Endothelial cell of umbilical vein (primary cell): ENCODE measurements around the gene OPRL1. TPM values are rescaled to one million over a fixed set of nuclear protein-coding genes. Genes with fewer than 3 reads are reported as not detected.
"Not testable (repeated sequence)": the region's sequence is repeated elsewhere in the genome, so short reads cannot be mapped to it uniquely, and the experiment has no call there.

ENCODE experiments used
- BruUV-seq: library from RNA; stranded (reverse); fragments of 400-500 nt; replicated peaks from 2 replicates; lab custom pipeline; 2021; lab: Mats Ljungman, UMichigan
- CTCF ChIA-PET: fragments of 300-600, 350-600 bp; sonication (Branson Sonifier 250); formaldehyde crosslinking; loops from one replicate; lab custom pipeline; 2021; ENCODE audit warnings: antibody characterized with exemption, inconsistent platforms; lab: Charles Lee
- POLR2A ChIA-PET: fragments of 300-600, 350-600 bp; sonication (Branson Sonifier 250); formaldehyde crosslinking; loops from one replicate; lab custom pipeline; 2021; ENCODE audit warnings: antibody characterized with exemption, inconsistent platforms; lab: Charles Lee
- DNase-seq: peaks from one replicate; pipeline ENCODE4 v3.0.0-alpha.2; 2011; ENCODE audit warnings: low read depth, low spot score
- FAIRE-seq: peaks from 2 replicates; lab custom pipeline; 2011; peaks lifted over from hg19 to GRCh38; lab: Jason Lieb, UNC
- H2AFZ ChIP-seq: 2 replicates; pipeline ENCODE4 v1.6.0; 2012; ENCODE audit warnings: low read depth, low read length, control low read depth, inconsistent platforms
- H3K27ac ChIP-seq: 2 replicates; pipeline ENCODE4 v1.5.1; 2011; ENCODE audit warnings: low read depth, mild to moderate bottlenecking, control low read depth, low read length, moderate library complexity; ENCODE audit not compliant: insufficient read depth
- H3K27me3 ChIP-seq, 2 experiments: 2 replicates each; pipeline versions ENCODE4 v1.6.0 to v1.6.1; 2011; ENCODE audit warnings: low read length in 2 of 2, mixed read lengths in 1 of 2; ENCODE audit not compliant: control insufficient read depth in 2 of 2, insufficient read depth in 2 of 2
- H3K36me3 ChIP-seq, 2 experiments: 2 replicates in 1 of 2; 3 replicates in 1 of 2; pipeline ENCODE4 v1.5.1; 2011; ENCODE audit warnings: low read length in 2 of 2, mild to moderate bottlenecking in 1 of 2, moderate library complexity in 1 of 2; ENCODE audit not compliant: control insufficient read depth in 2 of 2, insufficient read depth in 2 of 2; ENCODE audit errors: extremely low read depth in 1 of 2
- H3K4me1 ChIP-seq: 3 replicates; pipeline ENCODE4 v1.5.1; 2011; ENCODE audit warnings: mild to moderate bottlenecking, low read length; ENCODE audit not compliant: control insufficient read depth, insufficient read depth; ENCODE audit errors: extremely low read depth
- H3K4me2 ChIP-seq: 2 replicates; pipeline ENCODE4 v1.6.1; 2011; ENCODE audit warnings: low read length, control low read depth, mixed read lengths; ENCODE audit not compliant: insufficient read depth
- H3K4me3 ChIP-seq, 3 experiments: fragments of 200-600 bp in 1 of 3; sonication (generic), shearing (Covaris generic) in 1 of 3; replicated peaks in 1 of 3; 2 replicates each; pipeline ENCODE4 v1.5.1; 2011 to 2016; ENCODE audit warnings: control low read depth in 3 of 3, low read length in 3 of 3, mild to moderate bottlenecking in 2 of 3, inconsistent platforms in 1 of 3, low read depth in 1 of 3, moderate library complexity in 1 of 3; ENCODE audit not compliant: insufficient read depth in 1 of 3
- H3K79me2 ChIP-seq: 2 replicates; pipeline ENCODE4 v1.6.0; 2012; ENCODE audit warnings: low read length, inconsistent platforms; ENCODE audit not compliant: control insufficient read depth, insufficient read depth
- H3K9ac ChIP-seq: replicated peaks from 2 replicates; pipeline ENCODE3; 2011; ENCODE audit warnings: low read length, control low read depth; ENCODE audit not compliant: insufficient read depth; ENCODE audit errors: extremely low read depth
- H3K9me1 ChIP-seq: replicated peaks from 3 replicates; pipeline ENCODE4 v1.6.0; 2011; ENCODE audit warnings: mild to moderate bottlenecking, low read length; ENCODE audit not compliant: control insufficient read depth, insufficient read depth; ENCODE audit errors: extremely low read depth
- H3K9me3 ChIP-seq: replicated peaks from 2 replicates; pipeline ENCODE4 v1.5.1; 2012; ENCODE audit warnings: low read length, inconsistent platforms; ENCODE audit not compliant: control insufficient read depth, insufficient read depth
- H4K20me1 ChIP-seq: replicated peaks from 2 replicates; pipeline ENCODE3; 2011; ENCODE audit warnings: mild to moderate bottlenecking, low read length; ENCODE audit not compliant: control insufficient read depth, insufficient read depth; ENCODE audit errors: extremely low read depth
- EZH2 ChIP-seq: IDR thresholded peaks from 2 replicates; pipeline ENCODE4 v1.6.1; 2012; ENCODE audit warnings: borderline replicate concordance, low read depth, mild to moderate bottlenecking, moderate library complexity, low read length, inconsistent platforms; ENCODE audit not compliant: severe bottlenecking
- FOS ChIP-seq: IDR thresholded peaks from 2 replicates; pipeline ENCODE4 v1.6.1; 2011; ENCODE audit warnings: mild to moderate bottlenecking, low read length, moderate library complexity, borderline replicate concordance; ENCODE audit not compliant: insufficient read depth
- GATA2 ChIP-seq: IDR thresholded peaks from 2 replicates; pipeline ENCODE4 v1.7.0; 2011; ENCODE audit warnings: low read depth, mild to moderate bottlenecking, moderate library complexity, mixed read lengths, low read length; ENCODE audit not compliant: insufficient read length, insufficient read depth
- JUN ChIP-seq: IDR thresholded peaks from 2 replicates; pipeline ENCODE4 v1.6.1; 2011; ENCODE audit warnings: borderline replicate concordance, low read depth; ENCODE audit not compliant: insufficient read length, insufficient read depth
- MYC ChIP-seq: IDR thresholded peaks from one replicate; pipeline ENCODE4 v1.6.1; 2011; ENCODE audit warnings: mild to moderate bottlenecking, low read depth, low read length
- POLR2A ChIP-seq: IDR thresholded peaks from 2 replicates; pipeline ENCODE4 v1.6.1; 2012; ENCODE audit warnings: low read depth, mild to moderate bottlenecking, control low read depth, low read length
- POLR2AphosphoS5 ChIP-seq: IDR thresholded peaks from 2 replicates; pipeline ENCODE4 v1.6.1; 2012; ENCODE audit warnings: low read depth, mild to moderate bottlenecking, control low read depth, low read length, moderate library complexity; ENCODE audit not compliant: insufficient read depth
- dilution Hi-C: fragments of 300-500 bp; cut with MboI; formaldehyde crosslinking; loops from one replicate; pipeline ENCODE4 v1.15.0; 2019; ENCODE audit warnings: low sequenced_read_pairs; ENCODE audit not compliant: extremely low pct_ligation_motif_present
- intact Hi-C: fragments of 100-400 bp; cut with micrococcal nuclease; formaldehyde crosslinking; loops from one replicate; pipeline ENCODE4 v1.10.0; 2022
- polyA plus RNA-seq, 4 experiments: library from polyadenylated mRNA; depleted of rRNA in 3 of 4; stranded (reverse) in 3 of 4; unstranded in 1 of 4; fragments of >200 nt; gene quantifications; 2 replicates each; pipeline versions ENCODE4 v1.2.1 to v1.2.3, GENCODE V29; 2011 to 2012; ENCODE audit warnings: missing spikeins in 1 of 4
- total RNA-seq: library from RNA; stranded (reverse); gene quantifications from 2 replicates; pipeline ENCODE4 v1.2.3, GENCODE V29; 2021
- TF ChIP-seq, protein P1 (sequence below), 2 donors: IDR thresholded peaks; 1 replicate in 1 of 2; 2 replicates in 1 of 2; pipeline ENCODE4 v1.5.1; 2011; ENCODE audit warnings: low read length in 2 of 2, mild to moderate bottlenecking in 2 of 2, moderate library complexity in 2 of 2, control low read depth in 1 of 2, inconsistent platforms in 1 of 2, low read depth in 1 of 2; ENCODE audit not compliant: insufficient read depth in 1 of 2; ENCODE audit errors: extremely low read depth in 1 of 2
- TF ChIP-seq, protein P2 (sequence below): IDR thresholded peaks from 2 replicates; pipeline ENCODE4 v1.6.1; 2011; ENCODE audit not compliant: insufficient read depth, insufficient read length

Gene OPRL1
- total and polyA plus RNA-seq, 2 donors (not counting 3 experiments of a cell fraction or from before 2014, with no cell fraction given), result 1.9 to 2.0 TPM

DNA sequence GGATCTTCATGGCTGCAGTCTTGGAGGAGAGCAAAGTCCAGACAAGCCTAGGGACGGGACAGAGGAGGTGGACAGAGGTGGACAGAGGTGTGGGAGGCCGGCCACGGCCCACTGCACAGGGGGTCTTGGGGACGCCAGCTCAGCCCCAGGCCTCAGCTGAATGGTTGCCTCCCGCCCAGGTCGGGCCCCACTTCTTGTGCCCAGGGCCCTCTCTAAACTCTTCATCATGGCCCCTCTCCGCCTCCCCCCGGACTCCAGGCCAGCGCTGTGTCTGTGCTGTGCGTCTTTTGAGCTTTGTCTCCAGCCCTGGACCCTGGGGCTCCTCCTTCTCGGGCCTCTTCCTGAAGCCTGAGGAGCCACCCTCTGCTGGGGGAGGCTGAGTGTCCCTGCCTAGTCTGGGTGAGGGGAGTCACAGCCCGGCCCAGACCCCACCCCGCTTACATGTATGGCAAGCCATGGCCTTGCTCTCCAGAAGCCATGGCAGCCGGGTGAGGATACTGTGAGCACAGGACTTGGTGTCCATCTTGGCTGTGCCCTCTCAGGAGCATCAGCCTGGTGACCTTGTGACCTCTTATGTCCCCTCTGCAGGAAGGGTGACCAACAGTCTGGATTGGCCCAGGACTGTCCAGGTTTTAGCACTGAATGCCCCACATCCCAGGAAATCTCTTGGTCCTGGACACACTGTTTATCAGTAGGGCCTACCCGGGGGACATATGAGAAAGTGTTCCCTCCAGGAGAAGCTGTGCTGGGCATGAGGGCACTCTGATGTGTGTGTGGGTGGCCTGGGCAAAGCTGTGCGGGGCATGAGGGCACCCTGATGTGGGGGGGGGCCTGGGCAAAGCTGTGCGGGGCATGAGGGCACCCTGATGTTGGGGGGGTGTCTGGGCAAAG lies 36.9 kb downstream of the OPRL1 start:
- H3K4me3 ChIP-seq, result no peak overlapping the region
- no peaks in the 10 kb centered on the region for H3K9me3 ChIP-seq
- ChIA-PET POLR2A (no interaction called here), CTCF (interaction anchor here (0.6 to 8.0 kb wide), 3 partner anchors 32 to 78 kb away, joined by 3 to 66 read pairs (median 6); partner anchors contain the start of gene LKAAEAR1)
- H3K27ac ChIP-seq, result no peak overlapping the region
- no peak overlapping the region for H3K9ac ChIP-seq
- no peak for FAIRE-seq
- H3K79me2 ChIP-seq, result no peaks in the 10 kb centered on the region
- H3K4me1 ChIP-seq, result no peaks in the 10 kb centered on the region
- peaks cover 2 to 4% of the 10 kb centered on the region in 2 experiments for H3K27me3 ChIP-seq
- BruUV-seq, result no TSS peak
- intact Hi-C loops (no loop called here), dilution Hi-C loops (no loop called here)
- no peak overlapping the region for H3K4me2 ChIP-seq
- DNase-seq, result no peak
- H2AFZ ChIP-seq, result no peak overlapping the region
- no peaks in the 10 kb centered on the region for H4K20me1 ChIP-seq
- TF ChIP-seq FOS, result no peak
- TF ChIP-seq, protein P1, sequence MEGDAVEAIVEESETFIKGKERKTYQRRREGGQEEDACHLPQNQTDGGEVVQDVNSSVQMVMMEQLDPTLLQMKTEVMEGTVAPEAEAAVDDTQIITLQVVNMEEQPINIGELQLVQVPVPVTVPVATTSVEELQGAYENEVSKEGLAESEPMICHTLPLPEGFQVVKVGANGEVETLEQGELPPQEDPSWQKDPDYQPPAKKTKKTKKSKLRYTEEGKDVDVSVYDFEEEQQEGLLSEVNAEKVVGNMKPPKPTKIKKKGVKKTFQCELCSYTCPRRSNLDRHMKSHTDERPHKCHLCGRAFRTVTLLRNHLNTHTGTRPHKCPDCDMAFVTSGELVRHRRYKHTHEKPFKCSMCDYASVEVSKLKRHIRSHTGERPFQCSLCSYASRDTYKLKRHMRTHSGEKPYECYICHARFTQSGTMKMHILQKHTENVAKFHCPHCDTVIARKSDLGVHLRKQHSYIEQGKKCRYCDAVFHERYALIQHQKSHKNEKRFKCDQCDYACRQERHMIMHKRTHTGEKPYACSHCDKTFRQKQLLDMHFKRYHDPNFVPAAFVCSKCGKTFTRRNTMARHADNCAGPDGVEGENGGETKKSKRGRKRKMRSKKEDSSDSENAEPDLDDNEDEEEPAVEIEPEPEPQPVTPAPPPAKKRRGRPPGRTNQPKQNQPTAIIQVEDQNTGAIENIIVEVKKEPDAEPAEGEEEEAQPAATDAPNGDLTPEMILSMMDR (IDR thresholded peaks at IDR 0.05; ENCODE audit: extremely low read depth in 1 of 2, insufficient read depth in 1 of 2, low read depth in 1 of 2, low read length in 2 of 2), result no peak
- no peak for TF ChIP-seq POLR2A
- TF ChIP-seq JUN, result no peak
- TF ChIP-seq GATA2, result no peak
- no peak for TF ChIP-seq EZH2
- TF ChIP-seq MYC, result no peak
- TF ChIP-seq, protein P2, sequence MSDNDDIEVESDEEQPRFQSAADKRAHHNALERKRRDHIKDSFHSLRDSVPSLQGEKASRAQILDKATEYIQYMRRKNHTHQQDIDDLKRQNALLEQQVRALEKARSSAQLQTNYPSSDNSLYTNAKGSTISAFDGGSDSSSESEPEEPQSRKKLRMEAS, result no peak
- TF ChIP-seq POLR2AphosphoS5, result no peak
- no peaks in the 10 kb centered on the region for H3K9me1 ChIP-seq
- no peaks in the 10 kb centered on the region for H3K36me3 ChIP-seq

DNA sequence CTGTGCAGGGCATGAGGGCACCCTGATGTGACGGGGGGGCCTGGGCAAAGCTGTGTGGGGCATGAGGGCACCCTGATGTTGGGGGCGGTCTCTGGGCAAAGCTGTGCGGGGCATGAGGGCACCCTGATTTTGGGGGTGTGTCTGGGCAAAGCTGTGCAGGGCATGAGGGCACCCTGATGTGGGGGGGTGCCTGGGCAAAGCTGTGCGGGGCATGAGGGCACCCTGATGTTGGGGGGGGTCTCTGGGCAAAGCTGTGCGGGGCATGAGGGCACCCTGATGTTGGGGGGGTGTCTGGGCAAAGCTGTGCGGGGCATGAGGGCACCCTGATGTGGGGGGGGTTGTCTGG lies 37.5 kb downstream of the OPRL1 start:
- POLR2A ChIA-PET, H3K4me1 ChIP-seq, H3K27me3 ChIP-seq, H4K20me1 ChIP-seq, H3K9me1 ChIP-seq, H3K4me2 ChIP-seq, H3K4me3 ChIP-seq, H3K9ac ChIP-seq, H2AFZ ChIP-seq, dilution Hi-C loops, BruUV-seq, H3K36me3 ChIP-seq, H3K27ac ChIP-seq, H3K79me2 ChIP-seq, FAIRE-seq, intact Hi-C loops, DNase-seq, H3K9me3 ChIP-seq: not testable (repeated sequence)
- CTCF ChIA-PET, result interaction anchor here (1.6 to 8.0 kb wide), 2 partner anchors 33 to 78 kb away, joined by 6 to 66 read pairs; partner anchors contain the start of gene LKAAEAR1
